PC-9 (cell line): ENCODE data around the gene MILR1.

Experiments used
- CTCF ChIP-seq: fragments of 200-600 bp; sonication (generic); conservative IDR thresholded peaks from 2 replicates; pipeline ENCODE4 v1.6.1; 2017; ENCODE audit warnings: mixed run types, antibody characterized with exemption, mild to moderate bottlenecking, moderate library complexity
- EZH2 ChIP-seq: fragments of 200-600 bp; sonication (generic); IDR thresholded peaks from 2 replicates; pipeline ENCODE4 v1.8.0; 2017; ENCODE audit warnings: antibody characterized with exemption, low read depth

GRCh38 chr17:64480951-64481350 lies 32.0 kb downstream of the MILR1 start:
- TF ChIP-seq CTCF (no peak), EZH2 (no peak)
